Sigmoid colon (tissue), 4 donors: ENCODE data around the gene FBXW12.

ENCODE experiments used
- EP300 ChIP-seq, 4 donors: sonication (generic); formaldehyde crosslinking; IDR thresholded peaks; one replicate each; pipeline ENCODE4 v1.6.1; 2017; ENCODE audit warnings: antibody characterized with exemption in 4 of 4
- POLR2A ChIP-seq, 2 donors: fragments of 450-650 bp; IDR thresholded peaks; one replicate each; pipeline ENCODE4 v1.6.1; 2016; ENCODE audit warnings: antibody characterized with exemption in 2 of 2, mild to moderate bottlenecking in 2 of 2, moderate library complexity in 2 of 2
- POLR2AphosphoS5 ChIP-seq, 4 donors: sonication (generic); formaldehyde crosslinking; IDR thresholded peaks; one replicate each; pipeline ENCODE4 v1.6.1; 2017; ENCODE audit warnings: antibody characterized with exemption in 4 of 4
- TF ChIP-seq, protein P1 (sequence below), 4 experiments: fragments of 450-650 bp in 3 of 4; fragments of 200-600 bp in 1 of 4; IDR thresholded peaks; one replicate each; pipeline ENCODE4 v1.5.1; 2016 to 2019; ENCODE audit warnings: antibody characterized with exemption in 4 of 4, mild to moderate bottlenecking in 3 of 4, moderate library complexity in 2 of 4

DNA sequence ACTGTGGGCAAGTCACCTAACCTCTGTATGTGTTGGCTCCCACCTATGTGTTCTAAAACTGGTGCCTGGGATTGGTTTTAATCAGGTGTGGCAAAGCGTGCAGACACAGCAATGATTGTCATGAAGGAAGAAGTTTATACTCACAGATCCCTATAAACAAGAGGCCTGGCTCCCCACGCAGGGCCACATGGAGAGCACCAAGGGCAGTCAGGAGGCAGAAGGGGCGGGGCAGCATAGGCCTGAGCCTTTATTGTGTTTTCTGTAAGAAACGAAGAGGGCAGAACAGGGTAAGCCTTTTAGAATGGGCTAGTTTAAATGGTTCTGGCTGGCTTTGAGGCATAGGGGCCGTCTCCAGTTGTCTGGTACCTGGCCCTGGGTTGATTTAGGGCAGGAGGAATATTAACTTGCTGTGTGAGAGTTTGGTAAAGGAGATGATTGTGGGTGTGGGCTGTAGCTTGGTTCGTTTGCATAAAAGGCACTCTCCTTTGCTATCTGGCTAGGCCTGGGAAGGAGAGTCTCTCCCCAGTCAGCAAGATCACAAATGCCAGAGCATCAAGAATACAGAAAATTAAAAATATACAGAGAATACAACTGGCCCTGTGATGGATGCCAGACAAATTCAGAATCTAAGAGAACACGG, 2.2 kb upstream of the FBXW12 start:
- TF ChIP-seq, protein P1, sequence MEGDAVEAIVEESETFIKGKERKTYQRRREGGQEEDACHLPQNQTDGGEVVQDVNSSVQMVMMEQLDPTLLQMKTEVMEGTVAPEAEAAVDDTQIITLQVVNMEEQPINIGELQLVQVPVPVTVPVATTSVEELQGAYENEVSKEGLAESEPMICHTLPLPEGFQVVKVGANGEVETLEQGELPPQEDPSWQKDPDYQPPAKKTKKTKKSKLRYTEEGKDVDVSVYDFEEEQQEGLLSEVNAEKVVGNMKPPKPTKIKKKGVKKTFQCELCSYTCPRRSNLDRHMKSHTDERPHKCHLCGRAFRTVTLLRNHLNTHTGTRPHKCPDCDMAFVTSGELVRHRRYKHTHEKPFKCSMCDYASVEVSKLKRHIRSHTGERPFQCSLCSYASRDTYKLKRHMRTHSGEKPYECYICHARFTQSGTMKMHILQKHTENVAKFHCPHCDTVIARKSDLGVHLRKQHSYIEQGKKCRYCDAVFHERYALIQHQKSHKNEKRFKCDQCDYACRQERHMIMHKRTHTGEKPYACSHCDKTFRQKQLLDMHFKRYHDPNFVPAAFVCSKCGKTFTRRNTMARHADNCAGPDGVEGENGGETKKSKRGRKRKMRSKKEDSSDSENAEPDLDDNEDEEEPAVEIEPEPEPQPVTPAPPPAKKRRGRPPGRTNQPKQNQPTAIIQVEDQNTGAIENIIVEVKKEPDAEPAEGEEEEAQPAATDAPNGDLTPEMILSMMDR (IDR thresholded peaks at IDR 0.05): no peak
- no peak for TF ChIP-seq POLR2A (IDR thresholded peaks at IDR 0.05)
- TF ChIP-seq POLR2AphosphoS5 (IDR thresholded peaks at IDR 0.05): no peak
- TF ChIP-seq EP300 (IDR thresholded peaks at IDR 0.05): no peak
